Thyroid gland (tissue), 4 donors: ENCODE results near the gene CTIF.

Source experiments
- CTCF ChIP-seq, 6 experiments: fragments of 200-600 bp in 3 of 6; fragments of 450-650 bp in 3 of 6; sonication (generic) in 3 of 6; IDR thresholded peaks; one replicate each; pipeline ENCODE4 v1.5.1; 2016 to 2019; ENCODE audit warnings: antibody characterized with exemption in 6 of 6, mild to moderate bottlenecking in 2 of 6, inconsistent platforms in 1 of 6, moderate library complexity in 1 of 6
- POLR2A ChIP-seq, 2 donors: fragments of 450-650 bp; IDR thresholded peaks; one replicate each; pipeline ENCODE4 v1.6.1; 2017; ENCODE audit warnings: antibody characterized with exemption in 2 of 2, mild to moderate bottlenecking in 2 of 2, moderate library complexity in 1 of 2

GRCh38 chr18:48521723-48522122 is 17.1 kb upstream of the CTIF start:
- TF ChIP-seq CTCF (IDR thresholded peaks at IDR 0.05) (no peak), POLR2A (IDR thresholded peaks at IDR 0.05) (no peak)
